ENCODE measurements around the gene WNT1.

The WNT1 gene

GRCh38 chr12:49017891-49018260, 39.8 kb downstream of the WNT1 start:
- Histone ChIP-seq H3F3A (ENCODE audit: insufficient read depth, low read length) (peaks cover 4% of the 10 kb centered on the region; the same call in 1 of the 2 replicates), H3K79me2 (ENCODE audit: insufficient read depth, low read length) (no peaks in the 10 kb centered on the region), H4K20me1 (ENCODE audit: insufficient read depth, low read length) (no peaks in the 10 kb centered on the region), H3K27ac (ENCODE audit: low read depth, low read length, poor library complexity, severe bottlenecking) (peak overlapping the region; percentile 46), H3K4me3 (ENCODE audit: low read depth, low read length, poor library complexity, severe bottlenecking) (peak overlapping the region; percentile 81), H3K4me2 (ENCODE audit: low read length) (peak overlapping the region; percentile 92), H2AFZ (ENCODE audit: low read length) (no peak overlapping the region), H3K36me3 (ENCODE audit: insufficient read depth, low read length) (peaks cover 24% of the 10 kb centered on the region), H3K4me1 (ENCODE audit: insufficient read depth, low read length, severe bottlenecking) (peaks cover 28% of the 10 kb centered on the region), H3K9me3 (ENCODE audit: low read length) (no peaks in the 10 kb centered on the region), H3K9me2 (ENCODE audit: low read depth, low read length) (no peaks in the 10 kb centered on the region), H3K9ac (ENCODE audit: low read length) (peak overlapping the region; percentile 83), H3K27me3 (ENCODE audit: insufficient read depth, low read length) (no peaks in the 10 kb centered on the region)
- TF ChIP-seq EZH2 (IDR thresholded peaks at IDR 0.05; ENCODE audit: borderline replicate concordance, low read length), result no peak
- no peak for TF ChIP-seq CTCF (IDR thresholded peaks at IDR 0.05; ENCODE audit: low read length)

GRCh38 chr12:49018261-49019119, 40.4 kb downstream of the WNT1 start, which contains the start of gene PRKAG1:
TSS of gene PRKAG1 (minus strand) at chr12:49018776. CDS start at chr12:49018740, 36 bp downstream.
- Histone ChIP-seq H3K79me2 (ENCODE audit: insufficient read depth, low read length) (no peaks in the 10 kb centered on the region), H3K9me3 (ENCODE audit: low read length) (no peaks in the 10 kb centered on the region), H3K9me2 (ENCODE audit: low read depth, low read length) (no peaks in the 10 kb centered on the region), H3K27me3 (ENCODE audit: insufficient read depth, low read length) (no peaks in the 10 kb centered on the region), H3K4me2 (ENCODE audit: low read length) (peak within 1 kb of the TSS; percentile 92), H3K9ac (ENCODE audit: low read length) (peak within 1 kb of the TSS; percentile 83), H3K4me3 (ENCODE audit: low read depth, low read length, poor library complexity, severe bottlenecking) (peak within 1 kb of the TSS; percentile 81), H3K36me3 (ENCODE audit: insufficient read depth, low read length) (peaks cover 29% of the 10 kb centered on the region), H4K20me1 (ENCODE audit: insufficient read depth, low read length) (no peaks in the 10 kb centered on the region), H2AFZ (ENCODE audit: low read length) (no peak within 1 kb of the TSS), H3K4me1 (ENCODE audit: insufficient read depth, low read length, severe bottlenecking) (peaks cover 24% of the 10 kb centered on the region), H3F3A (ENCODE audit: insufficient read depth, low read length) (peaks cover 4% of the 10 kb centered on the region; the same call in 1 of the 2 replicates), H3K27ac (ENCODE audit: low read depth, low read length, poor library complexity, severe bottlenecking) (peak within 1 kb of the TSS; percentile 96)
- TF ChIP-seq CTCF (IDR thresholded peaks at IDR 0.05; ENCODE audit: low read length), result peak; percentile 56
- TF ChIP-seq EZH2 (IDR thresholded peaks at IDR 0.05; ENCODE audit: borderline replicate concordance, low read length), result no peak

GRCh38 chr12:49019120-49019430, 41.0 kb downstream of the WNT1 start:
- Histone ChIP-seq H3K9me2 (ENCODE audit: low read depth, low read length) (no peaks in the 10 kb centered on the region), H3K27me3 (ENCODE audit: insufficient read depth, low read length) (no peaks in the 10 kb centered on the region), H3K4me3 (ENCODE audit: low read depth, low read length, poor library complexity, severe bottlenecking) (peak overlapping the region; percentile 81), H3K9ac (ENCODE audit: low read length) (peak overlapping the region; percentile 83), H3K27ac (ENCODE audit: low read depth, low read length, poor library complexity, severe bottlenecking) (peak overlapping the region; percentile 96), H3K9me3 (ENCODE audit: low read length) (no peaks in the 10 kb centered on the region), H3K4me1 (ENCODE audit: insufficient read depth, low read length, severe bottlenecking) (peaks cover 23% of the 10 kb centered on the region), H3F3A (ENCODE audit: insufficient read depth, low read length) (peaks cover 4% of the 10 kb centered on the region; the same call in 1 of the 2 replicates), H3K36me3 (ENCODE audit: insufficient read depth, low read length) (peaks cover 35% of the 10 kb centered on the region), H3K79me2 (ENCODE audit: insufficient read depth, low read length) (no peaks in the 10 kb centered on the region), H3K4me2 (ENCODE audit: low read length) (peak overlapping the region; percentile 92), H4K20me1 (ENCODE audit: insufficient read depth, low read length) (no peaks in the 10 kb centered on the region), H2AFZ (ENCODE audit: low read length) (no peak overlapping the region)
- no peak for TF ChIP-seq EZH2 (IDR thresholded peaks at IDR 0.05; ENCODE audit: borderline replicate concordance, low read length)
- TF ChIP-seq CTCF (IDR thresholded peaks at IDR 0.05; ENCODE audit: low read length), result no peak
